SK-N-SH treated with all-trans-retinoic acid at 6 μM for 48 hours (cell line): Measurements from ENCODE around the gene NRXN2.

Experiments used
- BACH2 ChIP-seq: fragments of 250-450 bp; sonication (Bioruptor Pico); IDR thresholded peaks from 2 replicates; pipeline ENCODE4 v1.9.0; 2021; ENCODE audit warnings: mild to moderate bottlenecking, borderline replicate concordance
- TCF4 ChIP-seq: fragments of 250-450 bp; sonication (Bioruptor Pico); IDR thresholded peaks from 2 replicates; pipeline ENCODE4 v1.8.0; 2021; ENCODE audit warnings: mild to moderate bottlenecking, moderate library complexity, borderline replicate concordance
- ZFP3 ChIP-seq: fragments of 250-450 bp; sonication (Bioruptor Pico); IDR thresholded peaks from 2 replicates; pipeline ENCODE4 v1.5.0; 2020; ENCODE audit warnings: mild to moderate bottlenecking, moderate library complexity

GRCh38 chr11:64656862-64657261, 66.1 kb downstream of the NRXN2 start:
- TF ChIP-seq TCF4 (CRISPR knock-in tag) = no peak
- no peak for TF ChIP-seq ZFP3 (CRISPR knock-in tag)
- no peak for TF ChIP-seq BACH2 (CRISPR knock-in tag)
